H9 (cell line): ENCODE data around the gene AKIRIN1. TPM values are rescaled to one million over a fixed set of nuclear protein-coding genes. Genes with fewer than 3 reads are reported as not detected.

ENCODE experiments used
- DNase-seq: peaks from one replicate; pipeline ENCODE4 v3.0.0-alpha.2; 2017
- H2AFZ ChIP-seq: one replicate; pipeline ENCODE4 v1.6.1; 2013; ENCODE audit warnings: mild to moderate bottlenecking, low read length, control low read depth, moderate library complexity
- H2AK5ac ChIP-seq: 2 replicates; pipeline ENCODE4 v1.6.1; 2013; ENCODE audit warnings: low read length, control low read depth, mixed read lengths; ENCODE audit not compliant: insufficient read length
- H2BK120ac ChIP-seq: one replicate; pipeline ENCODE4 v1.6.1; 2013; ENCODE audit warnings: low read depth, mild to moderate bottlenecking, low read length, control low read depth, inconsistent platforms; ENCODE audit not compliant: poor library complexity, severe bottlenecking
- H2BK12ac ChIP-seq: 2 replicates; pipeline ENCODE4 v1.6.1; 2013; ENCODE audit warnings: low read length, control low read depth, mixed read lengths, low read depth; ENCODE audit not compliant: insufficient read length
- H2BK15ac ChIP-seq: 2 replicates; pipeline ENCODE4 v1.6.1; 2013; ENCODE audit warnings: low read depth, low read length, control low read depth
- H2BK20ac ChIP-seq: one replicate; pipeline ENCODE4 v1.6.1; 2013; ENCODE audit warnings: low read depth, mild to moderate bottlenecking, low read length, control low read depth, inconsistent platforms; ENCODE audit not compliant: poor library complexity, severe bottlenecking
- H2BK5ac ChIP-seq: 2 replicates; pipeline ENCODE4 v1.6.1; 2013; ENCODE audit warnings: low read length, control low read depth, mixed read lengths; ENCODE audit not compliant: insufficient read length
- H3K14ac ChIP-seq: 2 replicates; pipeline ENCODE4 v1.6.1; 2013; ENCODE audit warnings: low read length, control low read depth; ENCODE audit not compliant: insufficient read depth
- H3K18ac ChIP-seq: 2 replicates; pipeline ENCODE4 v1.6.1; 2013; ENCODE audit warnings: low read depth, mild to moderate bottlenecking, mixed read lengths, low read length, control low read depth; ENCODE audit not compliant: insufficient read length
- H3K23ac ChIP-seq: 2 replicates; pipeline ENCODE4 v1.6.1; 2013; ENCODE audit warnings: low read length, control low read depth, mixed read lengths, low read depth; ENCODE audit not compliant: insufficient read length
- H3K23me2 ChIP-seq: 2 replicates; pipeline ENCODE4 v1.6.1; 2013; ENCODE audit warnings: low read depth, mild to moderate bottlenecking, mixed read lengths, low read length, control low read depth; ENCODE audit not compliant: insufficient read length, poor library complexity, severe bottlenecking
- H3K27ac ChIP-seq: 2 replicates; pipeline ENCODE4 v1.5.1; 2013; ENCODE audit warnings: low read length, control low read depth, mixed read lengths, low read depth; ENCODE audit not compliant: insufficient read length
- H3K27me3 ChIP-seq: 2 replicates; pipeline ENCODE4 v1.6.1; 2013; ENCODE audit warnings: low read length, control low read depth, inconsistent platforms; ENCODE audit not compliant: insufficient read depth
- H3K4ac ChIP-seq: 2 replicates; pipeline ENCODE4 v1.6.1; 2013; ENCODE audit warnings: low read depth, mild to moderate bottlenecking, control low read depth, inconsistent platforms, low read length, moderate library complexity
- H3K4me1 ChIP-seq: 2 replicates; pipeline ENCODE4 v1.6.1; 2013; ENCODE audit warnings: low read length, control low read depth, inconsistent platforms; ENCODE audit not compliant: insufficient read depth
- H3K4me2 ChIP-seq: 2 replicates; pipeline ENCODE4 v1.6.1; 2013; ENCODE audit warnings: low read length, control low read depth, mixed read lengths; ENCODE audit not compliant: insufficient read length, insufficient read depth
- H3K56ac ChIP-seq: 2 replicates; pipeline ENCODE4 v1.6.1; 2013; ENCODE audit warnings: low read depth, mild to moderate bottlenecking, mixed read lengths, low read length, control low read depth; ENCODE audit not compliant: insufficient read length
- H3K79me1 ChIP-seq: 2 replicates; pipeline ENCODE4 v1.6.1; 2013; ENCODE audit warnings: low read depth, mild to moderate bottlenecking, moderate library complexity, low read length, control low read depth, inconsistent platforms; ENCODE audit not compliant: insufficient read depth, poor library complexity, severe bottlenecking
- H3K79me2 ChIP-seq: 2 replicates; pipeline ENCODE4 v1.6.1; 2013; ENCODE audit warnings: low read length, control low read depth, inconsistent platforms; ENCODE audit not compliant: insufficient read depth
- H3K9ac ChIP-seq: 2 replicates; pipeline ENCODE4 v1.6.1; 2013; ENCODE audit warnings: low read length, control low read depth, mixed read lengths; ENCODE audit not compliant: insufficient read length; ENCODE audit errors: extremely low read depth
- H3K9me3 ChIP-seq: one replicate; pipeline ENCODE4 v1.6.1; 2013; ENCODE audit warnings: low read depth, low read length, inconsistent platforms; ENCODE audit not compliant: control insufficient read depth
- H3T11ph ChIP-seq: one replicate; pipeline ENCODE4 v1.6.1; 2013; ENCODE audit warnings: mild to moderate bottlenecking, low read length, control low read depth, inconsistent platforms
- H4K20me1 ChIP-seq: one replicate; pipeline ENCODE4 v1.6.1; 2013; ENCODE audit not compliant: control insufficient read depth, insufficient read length, insufficient read depth
- H4K5ac ChIP-seq: 2 replicates; pipeline ENCODE4 v1.6.1; 2013; ENCODE audit warnings: low read depth, mild to moderate bottlenecking, mixed read lengths, low read length, control low read depth; ENCODE audit not compliant: insufficient read length
- H4K8ac ChIP-seq: replicated peaks from 2 replicates; pipeline ENCODE4 v1.6.1; 2013; ENCODE audit warnings: low read length, control low read depth, mixed read lengths, low read depth; ENCODE audit not compliant: insufficient read length
- H4K91ac ChIP-seq: 2 replicates; pipeline ENCODE4 v1.6.1; 2013; ENCODE audit warnings: low read depth, mild to moderate bottlenecking, moderate library complexity, mixed read lengths, low read length, control low read depth; ENCODE audit not compliant: insufficient read length
- H3K27ac Mint-ChIP-seq, 3 experiments: 2 replicates in 2 of 3; 3 replicates in 1 of 3; pipeline ENCODE4 v1.8.0; 2020 to 2021; ENCODE audit warnings: mixed read lengths in 3 of 3, mild to moderate bottlenecking in 1 of 3, moderate library complexity in 1 of 3
- H3K27me3 Mint-ChIP-seq: 2 replicates; pipeline ENCODE4 v1.8.0; 2021; ENCODE audit warnings: low read depth, mild to moderate bottlenecking, moderate library complexity, mixed read lengths
- H3K36me3 Mint-ChIP-seq, 3 experiments: 2 replicates in 2 of 3; 3 replicates in 1 of 3; pipeline ENCODE4 v1.8.0; 2020 to 2021; ENCODE audit warnings: low read depth in 3 of 3, mixed read lengths in 3 of 3; ENCODE audit not compliant: insufficient read depth in 1 of 3
- H3K4me1 Mint-ChIP-seq, 2 experiments: 2 replicates each; pipeline ENCODE4 v1.8.0; 2020; ENCODE audit warnings: mixed read lengths in 2 of 2
- H3K4me3 Mint-ChIP-seq, 2 experiments: 2 replicates in 1 of 2; 3 replicates in 1 of 2; pipeline ENCODE4 v1.8.0; 2020 to 2021; ENCODE audit warnings: mild to moderate bottlenecking in 2 of 2, mixed read lengths in 2 of 2, moderate library complexity in 1 of 2
- H3K9me3 Mint-ChIP-seq, 2 experiments: 2 replicates in 1 of 2; 3 replicates in 1 of 2; pipeline ENCODE4 v1.8.0; 2020; ENCODE audit warnings: mild to moderate bottlenecking in 2 of 2, mixed read lengths in 2 of 2, moderate library complexity in 1 of 2
- WGBS: extraction: QIAGEN DNeasy Blood & Tissue Kit; methylation state at CpG from one replicate; pipeline ENCODE4 v1.1.7; 2013; ENCODE audit warnings: missing lambda C conversion rate, low lambda C conversion rate, mixed read lengths; ENCODE audit not compliant: insufficient read length; ENCODE audit errors: extremely low coverage; 5-methylcytosine and 5-hydroxymethylcytosine counted together
- total RNA-seq: library from RNA; stranded (reverse); gene quantifications from 2 replicates; pipeline ENCODE4 v1.2.1, GENCODE V29; 2021
- TF ChIP-seq, protein P1 (sequence below): fragments of 200-600 bp; sonication (generic); conservative IDR thresholded peaks from 3 replicates; pipeline ENCODE4 v1.8.0; 2021; ENCODE audit warnings: antibody characterized with exemption, mild to moderate bottlenecking

AKIRIN1 gene
- total RNA-seq, 1 experiment from 2014 or later, result 237 TPM

DNA sequence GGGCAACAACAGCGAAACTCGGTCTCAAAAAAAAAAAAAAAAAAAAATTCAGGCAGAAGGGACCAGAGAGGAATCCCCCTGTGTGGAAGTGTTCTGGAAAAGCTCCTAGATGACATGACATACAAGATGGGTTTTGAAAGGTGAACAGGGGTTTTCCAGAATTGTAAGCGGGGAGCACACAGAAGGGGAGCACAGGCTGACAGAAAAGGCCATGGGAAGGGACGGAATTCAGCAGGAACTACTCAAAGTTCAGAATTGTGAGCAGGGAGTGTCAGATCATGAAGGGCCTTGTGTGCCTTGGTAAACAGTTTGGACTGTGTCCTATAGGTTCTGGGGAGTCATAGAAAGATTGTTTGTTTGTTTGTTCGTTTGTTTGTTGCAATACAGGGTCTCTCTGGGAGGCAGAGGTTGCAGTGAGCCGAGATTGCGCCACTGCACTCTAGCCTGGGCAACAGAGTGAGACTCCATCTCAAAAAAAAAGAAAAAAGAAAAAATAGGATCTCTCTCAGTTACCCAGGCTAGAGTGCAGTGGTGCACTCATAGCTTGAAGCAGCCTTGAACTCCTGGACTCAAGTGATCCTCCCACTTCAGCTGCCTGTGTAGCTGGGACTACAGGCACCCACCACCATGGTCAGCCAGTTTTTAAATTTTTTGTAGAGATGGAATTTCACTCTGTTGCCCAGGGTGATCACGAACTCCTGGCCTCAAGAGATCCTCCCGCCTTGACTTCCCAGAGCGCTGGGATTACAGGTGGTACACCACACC, 48.2 kb upstream of the AKIRIN1 start:
- Histone ChIP-seq H3K79me1 (no peaks in the 10 kb centered on the region), H4K91ac (no peak overlapping the region), H3K23me2 (no peaks in the 10 kb centered on the region), H3K14ac (no peak overlapping the region), H3K27me3 (no peaks in the 10 kb centered on the region), H2BK5ac (no peak overlapping the region), H2BK15ac (no peak overlapping the region), H3K4me2 (no peak overlapping the region), H3T11ph (no peak overlapping the region), H3K18ac (no peak overlapping the region), H3K27ac (no peak overlapping the region), H4K5ac (no peak overlapping the region), H4K20me1 (no peaks in the 10 kb centered on the region), H3K9ac (no peak overlapping the region), H3K56ac (no peak overlapping the region), H3K9me3 (no peaks in the 10 kb centered on the region), H3K23ac (no peak overlapping the region), H3K79me2 (no peaks in the 10 kb centered on the region), H4K8ac (no peak overlapping the region), H2AK5ac (no peak overlapping the region), H2AFZ (no peak overlapping the region), H3K4me1 (no peaks in the 10 kb centered on the region), H2BK120ac (no peak overlapping the region), H2BK20ac (no peak overlapping the region), H3K4ac (no peak overlapping the region), H2BK12ac (no peak overlapping the region)
- DNase-seq, result no peak
- peaks cover 5% of the 10 kb centered on the region; the same call in 1 of the 2 replicates for H3K27me3 Mint-ChIP-seq
- peaks cover 7 to 13% of the 10 kb centered on the region in 2 experiments for H3K9me3 Mint-ChIP-seq
- WGBS, result no CpG with 5 or more reads among the region's 10 CpGs
- TF ChIP-seq, protein P1, sequence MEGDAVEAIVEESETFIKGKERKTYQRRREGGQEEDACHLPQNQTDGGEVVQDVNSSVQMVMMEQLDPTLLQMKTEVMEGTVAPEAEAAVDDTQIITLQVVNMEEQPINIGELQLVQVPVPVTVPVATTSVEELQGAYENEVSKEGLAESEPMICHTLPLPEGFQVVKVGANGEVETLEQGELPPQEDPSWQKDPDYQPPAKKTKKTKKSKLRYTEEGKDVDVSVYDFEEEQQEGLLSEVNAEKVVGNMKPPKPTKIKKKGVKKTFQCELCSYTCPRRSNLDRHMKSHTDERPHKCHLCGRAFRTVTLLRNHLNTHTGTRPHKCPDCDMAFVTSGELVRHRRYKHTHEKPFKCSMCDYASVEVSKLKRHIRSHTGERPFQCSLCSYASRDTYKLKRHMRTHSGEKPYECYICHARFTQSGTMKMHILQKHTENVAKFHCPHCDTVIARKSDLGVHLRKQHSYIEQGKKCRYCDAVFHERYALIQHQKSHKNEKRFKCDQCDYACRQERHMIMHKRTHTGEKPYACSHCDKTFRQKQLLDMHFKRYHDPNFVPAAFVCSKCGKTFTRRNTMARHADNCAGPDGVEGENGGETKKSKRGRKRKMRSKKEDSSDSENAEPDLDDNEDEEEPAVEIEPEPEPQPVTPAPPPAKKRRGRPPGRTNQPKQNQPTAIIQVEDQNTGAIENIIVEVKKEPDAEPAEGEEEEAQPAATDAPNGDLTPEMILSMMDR, result no peak
- H3K4me1 Mint-ChIP-seq, result peaks cover 12 to 16% of the 10 kb centered on the region in 2 experiments
- peaks cover 2 to 9% (median 4%) of the 10 kb centered on the region in 3 experiments; a peak in 6 of 7 replicates for H3K36me3 Mint-ChIP-seq
- H3K27ac Mint-ChIP-seq, result no peak overlapping the region
- no peak overlapping the region for H3K4me3 Mint-ChIP-seq
